HepG2 (cell line): Measurements from ENCODE around the gene FBLIM1. TPM values are rescaled to one million over a fixed set of nuclear protein-coding genes. Genes with fewer than 3 reads are reported as not detected.
A peak's percentile ranks its signal among the peaks of the same experiment; 100 is the strongest.

ENCODE experiments used
- CSRNP1 ChIP-seq: sonication (generic); formaldehyde crosslinking; IDR thresholded peaks from 2 replicates; pipeline ENCODE4 v1.8.1; 2023; ENCODE audit warnings: mild to moderate bottlenecking, missing genetic modification reagents
- FOXP1 ChIP-seq, 2 experiments: fragments of 450-650 bp in 1 of 2; IDR thresholded peaks; 2 replicates each; pipeline ENCODE4 v1.6.1; 2017 to 2018; ENCODE audit warnings: antibody characterized with exemption in 1 of 2
- HMGXB4 ChIP-seq, 2 experiments: sonication (generic) in 1 of 2; formaldehyde crosslinking in 1 of 2; IDR thresholded peaks; 2 replicates each; pipeline versions ENCODE4 v1.4.0 to v1.6.1; 2018 to 2020; ENCODE audit warnings: missing genetic modification reagents in 2 of 2, borderline replicate concordance in 1 of 2, low read depth in 1 of 2, mild to moderate bottlenecking in 1 of 2, missing biosample characterization in 1 of 2
- HNRNPL ChIP-seq: fragments of 200-400 bp; formaldehyde crosslinking; IDR thresholded peaks from 2 replicates; pipeline ENCODE4 v1.6.1; 2017; ENCODE audit warnings: mild to moderate bottlenecking, low read depth, low read length
- IKZF4 ChIP-seq: sonication (generic); formaldehyde crosslinking; IDR thresholded peaks from 2 replicates; pipeline ENCODE4 v1.5.1; 2020; ENCODE audit warnings: borderline replicate concordance, mild to moderate bottlenecking, low read depth, missing genetic modification reagents; ENCODE audit errors: not compliant biosample characterization
- JUND ChIP-seq: sonication (generic); formaldehyde crosslinking; IDR thresholded peaks from 2 replicates; pipeline ENCODE4 v1.8.0; 2022; ENCODE audit warnings: mild to moderate bottlenecking, missing genetic modification reagents
- KMT2A ChIP-seq: sonication (generic); formaldehyde crosslinking; IDR thresholded peaks from 2 replicates; pipeline ENCODE4 v1.4.0; 2020; ENCODE audit warnings: missing genetic modification reagents
- PRPF4 ChIP-seq: fragments of 200-400 bp; formaldehyde crosslinking; IDR thresholded peaks from 2 replicates; pipeline ENCODE4 v1.6.1; 2016; ENCODE audit warnings: low read length, low read depth; ENCODE audit not compliant: poor library complexity, severe bottlenecking
- RFXANK ChIP-seq: IDR thresholded peaks from 2 replicates; pipeline ENCODE4 v1.6.1; 2016
- TBX2 ChIP-seq: sonication (generic); formaldehyde crosslinking; IDR thresholded peaks from 2 replicates; pipeline ENCODE4 v1.5.0; 2020; ENCODE audit warnings: missing genetic modification reagents, mild to moderate bottlenecking, borderline replicate concordance
- ZNF10 ChIP-seq: sonication (generic); formaldehyde crosslinking; IDR thresholded peaks from 2 replicates; pipeline ENCODE4 v1.4.0; 2020; ENCODE audit warnings: mild to moderate bottlenecking, low read depth, missing genetic modification reagents, borderline replicate concordance
- ZNF124 ChIP-seq: sonication (generic); formaldehyde crosslinking; IDR thresholded peaks from 2 replicates; pipeline ENCODE4 v1.4.0; 2020; ENCODE audit warnings: missing genetic modification reagents
- ZNF350 ChIP-seq: sonication (generic); formaldehyde crosslinking; IDR thresholded peaks from 2 replicates; pipeline ENCODE4 v1.4.0; 2020; ENCODE audit warnings: mild to moderate bottlenecking, low read depth, missing genetic modification reagents, borderline replicate concordance
- ZNF557 ChIP-seq: sonication (generic); formaldehyde crosslinking; IDR thresholded peaks from 2 replicates; pipeline ENCODE4 v1.4.0; 2020; ENCODE audit warnings: missing genetic modification reagents
- ZNF562 ChIP-seq: sonication (generic); formaldehyde crosslinking; IDR thresholded peaks from 2 replicates; pipeline ENCODE4 v1.8.0; 2022; ENCODE audit warnings: missing genetic modification reagents, borderline replicate concordance
- ZNF589 ChIP-seq: sonication (generic); formaldehyde crosslinking; conservative IDR thresholded peaks from 2 replicates; pipeline ENCODE4 v1.8.0; 2022; ENCODE audit warnings: mild to moderate bottlenecking, moderate library complexity, missing genetic modification reagents
- ZNF816 ChIP-seq: sonication (generic); formaldehyde crosslinking; IDR thresholded peaks from 2 replicates; pipeline ENCODE4 v1.8.0; 2022; ENCODE audit warnings: missing genetic modification reagents, mild to moderate bottlenecking, borderline replicate concordance
- polyA plus RNA-seq, 8 experiments: library from polyadenylated mRNA; depleted of rRNA in 3 of 8; stranded (reverse) in 7 of 8; unstranded in 1 of 8; fragments of >200 nt; fragmentation: Illumina TruSeq in 4 of 8; extraction: Trizol in 4 of 8; gene quantifications; 2 replicates each; pipeline versions ENCODE4 v1.2.1 to v1.2.3, GENCODE V29; 2011 to 2016; ENCODE audit warnings: low read depth in 4 of 8, missing spikeins in 1 of 8, mixed read lengths in 1 of 8; ENCODE audit not compliant: insufficient read depth in 1 of 8
- total RNA-seq, 5 experiments: library from RNA; depleted of rRNA; stranded (reverse); fragments of >200 nt; fragmentation: Illumina TruSeq; extraction: Trizol; gene quantifications; 2 replicates each; pipeline ENCODE4 v1.2.3, GENCODE V29; 2016; ENCODE audit warnings: low read depth in 1 of 5
- TF ChIP-seq, protein P1 (sequence below): sonication (generic); formaldehyde crosslinking; IDR thresholded peaks from 2 replicates; pipeline ENCODE4 v1.4.0; 2020; ENCODE audit warnings: missing genetic modification reagents
- TF ChIP-seq, protein P2 (sequence below): sonication (generic); formaldehyde crosslinking; IDR thresholded peaks from 2 replicates; pipeline ENCODE4 v1.8.1; 2022; ENCODE audit warnings: mild to moderate bottlenecking, missing genetic modification reagents
- TF ChIP-seq, protein P3 (sequence below): sonication (generic); formaldehyde crosslinking; IDR thresholded peaks from 2 replicates; pipeline ENCODE4 v1.4.0; 2020; ENCODE audit warnings: missing genetic modification reagents

The FBLIM1 gene
- total and polyA plus RNA-seq, 2 of the 13 experiments (the other 11 are each of a cell fraction or from before 2014, with no cell fraction given) = 10.6 to 23.0 TPM

GRCh38 chr1:15799928-15800835 lies 41.6 kb downstream of the FBLIM1 start (continued):
- peak; percentile 92 for TF ChIP-seq TBX2 (CRISPR knock-in tag)
- TF ChIP-seq, protein P1, sequence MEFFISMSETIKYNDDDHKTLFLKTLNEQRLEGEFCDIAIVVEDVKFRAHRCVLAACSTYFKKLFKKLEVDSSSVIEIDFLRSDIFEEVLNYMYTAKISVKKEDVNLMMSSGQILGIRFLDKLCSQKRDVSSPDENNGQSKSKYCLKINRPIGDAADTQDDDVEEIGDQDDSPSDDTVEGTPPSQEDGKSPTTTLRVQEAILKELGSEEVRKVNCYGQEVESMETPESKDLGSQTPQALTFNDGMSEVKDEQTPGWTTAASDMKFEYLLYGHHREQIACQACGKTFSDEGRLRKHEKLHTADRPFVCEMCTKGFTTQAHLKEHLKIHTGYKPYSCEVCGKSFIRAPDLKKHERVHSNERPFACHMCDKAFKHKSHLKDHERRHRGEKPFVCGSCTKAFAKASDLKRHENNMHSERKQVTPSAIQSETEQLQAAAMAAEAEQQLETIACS (CRISPR knock-in tag) = no peak
- TF ChIP-seq JUND (CRISPR knock-in tag) = peak; percentile 98
- peak; percentile 70; the same call in 1 of the 2 replicates for TF ChIP-seq CSRNP1 (CRISPR knock-in tag)
- no peak for TF ChIP-seq ZNF557
- TF ChIP-seq IKZF4 (CRISPR knock-in tag) = peak; percentile 10
- TF ChIP-seq ZNF350 = peak; percentile 69
- no peak for TF ChIP-seq PRPF4
- TF ChIP-seq ZNF124 (CRISPR knock-in tag) = 0 out of 2 replicates have a peak, but pooled peaks have one; percentile 51
- TF ChIP-seq, protein P2, sequence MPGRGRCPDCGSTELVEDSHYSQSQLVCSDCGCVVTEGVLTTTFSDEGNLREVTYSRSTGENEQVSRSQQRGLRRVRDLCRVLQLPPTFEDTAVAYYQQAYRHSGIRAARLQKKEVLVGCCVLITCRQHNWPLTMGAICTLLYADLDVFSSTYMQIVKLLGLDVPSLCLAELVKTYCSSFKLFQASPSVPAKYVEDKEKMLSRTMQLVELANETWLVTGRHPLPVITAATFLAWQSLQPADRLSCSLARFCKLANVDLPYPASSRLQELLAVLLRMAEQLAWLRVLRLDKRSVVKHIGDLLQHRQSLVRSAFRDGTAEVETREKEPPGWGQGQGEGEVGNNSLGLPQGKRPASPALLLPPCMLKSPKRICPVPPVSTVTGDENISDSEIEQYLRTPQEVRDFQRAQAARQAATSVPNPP = 0 out of 2 replicates have a peak, but pooled peaks have one; percentile 23
- no peak for TF ChIP-seq ZNF816 (CRISPR knock-in tag)
- TF ChIP-seq KMT2A (CRISPR knock-in tag) = no peak
- peak; percentile 61; the same call in 1 of the 2 replicates for TF ChIP-seq HNRNPL
- TF ChIP-seq ZNF10 (CRISPR knock-in tag) = no peak
- peak in 1 of 2 experiments; percentile 55; a peak in 3 of 4 replicates for TF ChIP-seq HMGXB4 (CRISPR knock-in tag; IDR thresholded peaks at IDR 0.05; ENCODE audit: borderline replicate concordance in 1 of 2, low read depth in 1 of 2)
- no peak for TF ChIP-seq ZNF562 (CRISPR knock-in tag)
- TF ChIP-seq RFXANK (CRISPR knock-in tag) = no peak
- TF ChIP-seq, protein P3, sequence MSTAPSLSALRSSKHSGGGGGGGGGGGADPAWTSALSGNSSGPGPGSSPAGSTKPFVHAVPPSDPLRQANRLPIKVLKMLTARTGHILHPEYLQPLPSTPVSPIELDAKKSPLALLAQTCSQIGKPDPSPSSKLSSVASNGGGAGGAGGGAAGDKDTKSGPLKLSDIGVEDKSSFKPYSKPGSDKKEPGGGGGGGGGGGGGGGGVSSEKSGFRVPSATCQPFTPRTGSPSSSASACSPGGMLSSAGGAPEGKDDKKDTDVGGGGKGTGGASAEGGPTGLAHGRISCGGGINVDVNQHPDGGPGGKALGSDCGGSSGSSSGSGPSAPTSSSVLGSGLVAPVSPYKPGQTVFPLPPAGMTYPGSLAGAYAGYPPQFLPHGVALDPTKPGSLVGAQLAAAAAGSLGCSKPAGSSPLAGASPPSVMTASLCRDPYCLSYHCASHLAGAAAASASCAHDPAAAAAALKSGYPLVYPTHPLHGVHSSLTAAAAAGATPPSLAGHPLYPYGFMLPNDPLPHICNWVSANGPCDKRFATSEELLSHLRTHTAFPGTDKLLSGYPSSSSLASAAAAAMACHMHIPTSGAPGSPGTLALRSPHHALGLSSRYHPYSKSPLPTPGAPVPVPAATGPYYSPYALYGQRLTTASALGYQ (CRISPR knock-in tag) = peak; percentile 67
- 0 out of 2 replicates have a peak, but pooled peaks have one; percentile 20 for TF ChIP-seq ZNF589 (CRISPR knock-in tag)
- no peak for TF ChIP-seq FOXP1 (IDR thresholded peaks at IDR 0.05)
- TF ChIP-seq FOXP1 (CRISPR knock-in tag; IDR thresholded peaks at IDR 0.05) = peak; percentile 54; the same call in 1 of the 2 replicates
